GM10266 (cell line): ENCODE data around the gene TRAPPC12.
A peak's percentile ranks its signal among the peaks of the same experiment; 100 is the strongest.

Source experiments
- DNase-seq: peaks from one replicate; pipeline ENCODE4 v3.0.0; 2012; ENCODE audit errors: extremely low spot score
- TF ChIP-seq, protein P1 (sequence below): IDR thresholded peaks from 2 replicates; pipeline ENCODE4 v1.5.1; 2012; ENCODE audit warnings: mild to moderate bottlenecking, low read depth; ENCODE audit not compliant: control insufficient read depth, insufficient read depth; ENCODE audit errors: missing control alignments

Gene TRAPPC12

DNA sequence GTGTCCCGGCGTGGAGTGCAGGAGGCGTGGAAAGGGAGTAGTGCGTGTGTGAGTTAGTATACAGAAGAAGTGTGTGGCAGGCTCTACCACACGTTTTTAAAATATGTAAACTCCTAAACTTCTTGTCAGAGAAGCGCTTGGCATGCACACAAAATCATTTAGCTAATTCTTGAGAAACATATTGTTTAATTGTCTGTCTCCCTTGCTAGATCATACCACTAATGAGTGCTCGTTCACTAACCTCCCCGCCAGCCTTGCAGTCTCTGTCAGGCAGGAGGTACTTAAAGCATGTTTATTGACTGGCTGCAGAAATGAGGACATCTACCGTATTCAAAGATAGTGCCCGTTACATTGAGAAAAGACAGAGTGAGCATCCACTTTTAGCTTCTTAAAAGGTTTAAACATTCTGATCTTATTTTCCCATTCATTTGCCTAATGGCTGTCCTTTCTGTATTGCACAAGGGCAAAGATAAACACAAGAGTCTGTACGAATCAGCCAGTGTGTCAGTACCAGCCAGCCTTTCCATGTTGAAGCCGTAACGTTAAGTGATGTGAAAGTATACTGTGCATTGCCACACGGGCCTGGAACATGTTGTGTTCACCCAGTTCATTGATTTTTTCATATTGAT, 41.4 kb downstream of the TRAPPC12 start:
- TF ChIP-seq, protein P1, sequence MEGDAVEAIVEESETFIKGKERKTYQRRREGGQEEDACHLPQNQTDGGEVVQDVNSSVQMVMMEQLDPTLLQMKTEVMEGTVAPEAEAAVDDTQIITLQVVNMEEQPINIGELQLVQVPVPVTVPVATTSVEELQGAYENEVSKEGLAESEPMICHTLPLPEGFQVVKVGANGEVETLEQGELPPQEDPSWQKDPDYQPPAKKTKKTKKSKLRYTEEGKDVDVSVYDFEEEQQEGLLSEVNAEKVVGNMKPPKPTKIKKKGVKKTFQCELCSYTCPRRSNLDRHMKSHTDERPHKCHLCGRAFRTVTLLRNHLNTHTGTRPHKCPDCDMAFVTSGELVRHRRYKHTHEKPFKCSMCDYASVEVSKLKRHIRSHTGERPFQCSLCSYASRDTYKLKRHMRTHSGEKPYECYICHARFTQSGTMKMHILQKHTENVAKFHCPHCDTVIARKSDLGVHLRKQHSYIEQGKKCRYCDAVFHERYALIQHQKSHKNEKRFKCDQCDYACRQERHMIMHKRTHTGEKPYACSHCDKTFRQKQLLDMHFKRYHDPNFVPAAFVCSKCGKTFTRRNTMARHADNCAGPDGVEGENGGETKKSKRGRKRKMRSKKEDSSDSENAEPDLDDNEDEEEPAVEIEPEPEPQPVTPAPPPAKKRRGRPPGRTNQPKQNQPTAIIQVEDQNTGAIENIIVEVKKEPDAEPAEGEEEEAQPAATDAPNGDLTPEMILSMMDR: no peak
- no peak for DNase-seq

DNA sequence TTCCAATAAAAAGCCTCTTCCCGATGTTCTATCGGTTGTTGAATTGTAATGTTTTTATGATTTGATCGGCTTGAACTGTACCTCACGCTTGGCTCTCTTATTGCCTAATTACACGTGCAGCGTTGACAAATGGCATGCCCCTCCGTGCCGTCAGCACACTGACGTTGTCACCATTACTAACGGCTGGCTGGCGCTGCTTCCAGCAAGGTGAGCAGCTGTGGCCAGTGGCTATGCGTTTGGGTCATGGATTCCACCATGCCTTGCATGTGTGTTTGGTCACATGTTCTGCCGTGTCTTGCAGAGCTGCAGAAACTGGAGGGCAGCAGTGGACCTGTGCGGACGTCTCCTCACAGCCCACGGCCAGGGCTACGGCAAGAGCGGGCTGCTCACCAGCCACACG, 42.1 kb downstream of the TRAPPC12 start:
- DNase-seq: no peak
- TF ChIP-seq, protein P1: no peak

DNA sequence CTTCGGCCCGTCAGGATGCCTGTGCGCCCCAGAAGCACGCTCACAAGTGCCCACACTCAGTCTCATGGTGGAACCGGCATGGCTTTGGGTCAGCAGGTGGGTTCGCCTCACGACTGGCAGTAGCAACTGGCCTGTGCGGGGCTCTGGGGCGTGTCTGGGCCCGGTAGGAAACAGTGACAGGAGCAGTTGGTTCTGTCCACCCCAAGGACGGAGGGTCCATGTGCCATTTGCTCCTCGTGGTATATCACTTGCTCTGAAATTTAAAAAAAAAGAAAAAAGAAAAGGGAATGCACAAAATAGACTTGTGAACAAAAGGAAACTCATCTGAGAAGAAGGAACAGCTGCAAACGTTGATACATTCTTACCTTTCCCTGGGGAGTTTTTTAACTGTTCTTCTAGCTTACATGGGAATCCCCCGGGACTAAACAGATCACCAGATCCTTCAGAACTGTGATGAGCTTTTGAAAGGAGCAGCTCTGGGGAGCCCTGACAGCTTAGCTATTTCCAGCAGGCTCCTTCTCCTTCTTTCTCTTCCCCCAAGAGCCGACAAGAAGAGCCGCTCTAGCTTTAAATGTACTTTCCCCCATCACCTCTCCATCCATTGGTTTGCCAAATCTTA, 42.8 kb downstream of the TRAPPC12 start:
- TF ChIP-seq, protein P1: no peak
- DNase-seq: peak; percentile 68

DNA sequence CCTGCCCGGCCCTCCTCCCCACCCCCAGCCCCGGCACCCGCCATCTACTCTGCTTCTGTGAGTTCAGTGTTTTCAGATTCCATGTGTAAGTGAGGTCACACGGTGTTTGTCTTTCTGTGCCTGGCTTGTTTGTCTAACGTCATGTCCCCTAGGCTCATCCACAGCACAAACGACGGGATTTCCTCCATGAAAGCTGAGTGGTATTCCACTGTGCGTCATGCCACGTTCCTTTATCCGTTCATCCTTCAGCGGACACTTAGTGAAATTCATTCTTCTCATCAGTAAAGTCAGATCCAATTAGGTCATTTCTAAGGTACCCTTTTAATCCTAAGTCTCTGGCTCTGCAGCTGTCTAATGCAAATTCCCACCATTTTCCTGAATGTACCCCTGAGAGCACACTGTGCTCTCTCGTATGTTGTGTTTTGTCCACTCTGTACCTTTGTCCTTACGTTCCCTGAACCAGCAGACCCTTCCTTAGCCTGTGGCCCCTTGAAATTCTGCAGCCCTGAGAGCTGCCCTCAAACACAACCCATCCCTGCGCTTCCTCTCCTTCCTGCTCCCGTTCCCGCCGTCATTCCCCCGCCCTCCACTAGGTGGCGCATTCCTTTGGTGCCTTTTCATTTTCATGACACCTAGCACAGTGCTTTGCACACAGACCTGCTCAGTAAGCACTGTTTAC, 44.1 kb downstream of the TRAPPC12 start:
- TF ChIP-seq, protein P1: peak; percentile 88
- DNase-seq: peak; percentile 67

DNA sequence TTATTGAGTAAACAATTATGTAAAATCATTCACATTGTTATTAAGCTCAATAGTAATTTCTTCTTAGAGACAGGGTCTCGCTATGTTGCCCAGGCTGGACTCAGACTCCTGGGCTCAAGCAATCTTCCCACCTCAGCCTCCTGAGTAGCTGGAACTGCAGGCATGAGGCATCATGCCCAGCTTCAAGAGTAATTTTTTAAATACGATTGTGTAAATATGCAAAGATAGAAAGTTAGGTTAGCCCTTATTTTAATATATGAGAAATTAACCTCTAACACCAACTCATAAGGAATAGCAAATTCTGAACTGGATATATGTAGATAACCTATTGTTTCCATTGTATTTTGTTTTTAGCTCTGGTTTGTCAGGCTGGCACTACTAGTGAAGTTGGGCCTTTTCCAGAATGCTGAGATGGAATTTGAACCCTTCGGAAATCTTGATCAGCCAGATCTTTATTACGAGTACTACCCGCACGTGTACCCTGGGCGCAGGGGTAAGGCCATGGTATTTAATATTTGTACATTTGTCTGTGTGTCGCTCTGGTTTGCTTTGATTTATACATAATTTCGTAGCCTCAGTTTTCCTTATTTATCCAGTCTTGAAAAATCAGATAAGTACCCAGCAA, 44.8 kb downstream of the TRAPPC12 start:
- TF ChIP-seq, protein P1: no peak
- no peak for DNase-seq

DNA sequence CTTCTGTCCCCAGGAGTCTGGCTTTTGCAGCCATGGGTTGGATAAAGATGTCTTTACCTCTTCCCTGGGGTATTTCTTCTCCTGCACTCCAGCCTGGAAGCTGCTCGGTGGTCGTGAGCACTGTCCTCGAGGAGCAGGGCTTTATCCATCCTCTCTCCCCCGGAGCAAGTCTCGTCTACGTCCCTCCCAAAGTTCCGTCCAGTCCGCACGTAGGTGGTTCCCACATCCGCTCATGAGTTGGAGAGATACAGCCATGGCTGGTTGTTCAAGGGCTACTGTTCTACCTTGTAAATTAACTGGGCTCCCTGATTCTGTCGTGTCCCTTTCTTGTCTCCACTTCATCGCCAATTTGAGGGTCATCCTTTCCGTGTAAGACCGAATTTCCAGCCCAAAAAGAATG, 47.1 kb downstream of the TRAPPC12 start:
- TF ChIP-seq, protein P1: no peak
- no peak for DNase-seq
